HL-60 (cell line): Measurements from ENCODE around the gene CTSD.

ENCODE experiments used
- CTCF ChIP-seq: IDR thresholded peaks from one replicate; pipeline ENCODE4 v1.5.1; 2011; ENCODE audit warnings: low read length, control low read depth, inconsistent platforms; ENCODE audit not compliant: insufficient read depth
- SPI1 ChIP-seq: IDR thresholded peaks from 2 replicates; pipeline ENCODE4 v1.6.1; 2012; ENCODE audit warnings: low read depth, mild to moderate bottlenecking, borderline replicate concordance
- TF ChIP-seq, protein P1 (sequence below): IDR thresholded peaks from 2 replicates; pipeline ENCODE4 v1.6.1; 2012; ENCODE audit warnings: low read depth; ENCODE audit not compliant: insufficient replicate concordance

DNA sequence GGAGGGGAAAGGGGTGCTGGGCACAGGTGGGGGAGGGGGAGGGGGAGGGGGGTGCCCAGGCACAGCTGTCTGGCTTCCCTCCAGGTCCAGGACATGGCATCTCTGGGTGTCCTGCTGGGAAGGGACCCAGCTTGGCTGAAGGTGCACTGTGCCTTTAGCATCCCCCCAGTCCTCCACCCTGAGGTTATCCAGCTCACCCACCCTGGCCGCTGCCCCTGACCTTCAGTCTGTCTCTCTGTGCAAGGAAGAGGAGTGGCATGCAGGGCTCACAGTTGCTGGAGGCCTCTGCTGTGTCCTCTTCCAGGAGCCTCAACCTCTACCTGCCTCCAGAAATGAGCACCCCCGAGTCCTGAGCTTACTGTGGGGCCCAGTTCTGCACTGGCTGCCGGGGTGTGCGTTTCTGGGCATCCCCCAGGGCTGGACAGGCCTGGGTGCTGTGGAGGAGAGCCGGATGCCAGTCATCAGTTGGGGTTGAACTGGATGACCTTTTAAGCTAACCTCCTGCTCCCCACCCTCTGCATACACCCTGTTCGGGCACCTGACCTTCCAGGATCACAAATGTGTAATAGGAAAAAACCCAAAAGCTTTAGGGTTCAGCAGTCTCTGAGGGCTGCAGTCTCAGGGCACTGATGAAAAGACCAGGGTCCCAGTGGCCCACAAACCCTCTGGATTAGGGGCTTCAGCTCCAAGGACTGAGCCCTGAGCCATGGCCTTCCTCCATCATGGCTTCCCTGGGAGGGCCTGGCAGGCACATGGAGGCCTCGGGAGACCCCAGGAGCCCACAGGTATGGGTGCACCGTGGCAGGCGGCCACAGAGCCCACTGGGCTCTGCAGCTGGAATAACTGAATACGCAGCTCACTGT lies 9.6 kb upstream of the CTSD start:
- TF ChIP-seq, protein P1, sequence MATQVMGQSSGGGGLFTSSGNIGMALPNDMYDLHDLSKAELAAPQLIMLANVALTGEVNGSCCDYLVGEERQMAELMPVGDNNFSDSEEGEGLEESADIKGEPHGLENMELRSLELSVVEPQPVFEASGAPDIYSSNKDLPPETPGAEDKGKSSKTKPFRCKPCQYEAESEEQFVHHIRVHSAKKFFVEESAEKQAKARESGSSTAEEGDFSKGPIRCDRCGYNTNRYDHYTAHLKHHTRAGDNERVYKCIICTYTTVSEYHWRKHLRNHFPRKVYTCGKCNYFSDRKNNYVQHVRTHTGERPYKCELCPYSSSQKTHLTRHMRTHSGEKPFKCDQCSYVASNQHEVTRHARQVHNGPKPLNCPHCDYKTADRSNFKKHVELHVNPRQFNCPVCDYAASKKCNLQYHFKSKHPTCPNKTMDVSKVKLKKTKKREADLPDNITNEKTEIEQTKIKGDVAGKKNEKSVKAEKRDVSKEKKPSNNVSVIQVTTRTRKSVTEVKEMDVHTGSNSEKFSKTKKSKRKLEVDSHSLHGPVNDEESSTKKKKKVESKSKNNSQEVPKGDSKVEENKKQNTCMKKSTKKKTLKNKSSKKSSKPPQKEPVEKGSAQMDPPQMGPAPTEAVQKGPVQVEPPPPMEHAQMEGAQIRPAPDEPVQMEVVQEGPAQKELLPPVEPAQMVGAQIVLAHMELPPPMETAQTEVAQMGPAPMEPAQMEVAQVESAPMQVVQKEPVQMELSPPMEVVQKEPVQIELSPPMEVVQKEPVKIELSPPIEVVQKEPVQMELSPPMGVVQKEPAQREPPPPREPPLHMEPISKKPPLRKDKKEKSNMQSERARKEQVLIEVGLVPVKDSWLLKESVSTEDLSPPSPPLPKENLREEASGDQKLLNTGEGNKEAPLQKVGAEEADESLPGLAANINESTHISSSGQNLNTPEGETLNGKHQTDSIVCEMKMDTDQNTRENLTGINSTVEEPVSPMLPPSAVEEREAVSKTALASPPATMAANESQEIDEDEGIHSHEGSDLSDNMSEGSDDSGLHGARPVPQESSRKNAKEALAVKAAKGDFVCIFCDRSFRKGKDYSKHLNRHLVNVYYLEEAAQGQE = no peak
- TF ChIP-seq CTCF = no peak
- no peak for TF ChIP-seq SPI1
